Neuronal stem cell (in vitro differentiated cells): Measurements from ENCODE around the gene MAML2.
"Not testable (repeated sequence)": the region's sequence is repeated elsewhere in the genome, so short reads cannot be mapped to it uniquely, and the experiment has no call there.

ENCODE experiments used
- DNase-seq: peaks from one replicate; pipeline ENCODE4 v3.0.0-alpha.2; 2013; ENCODE audit warnings: low spot score
- H2AFZ ChIP-seq: one replicate; pipeline ENCODE4 v1.6.1; 2013; ENCODE audit warnings: mild to moderate bottlenecking, low read length, inconsistent platforms
- H2AK5ac ChIP-seq: 2 replicates; pipeline ENCODE4 v1.6.1; 2013; ENCODE audit warnings: low read depth, mild to moderate bottlenecking, inconsistent platforms, low read length, moderate library complexity, mixed read lengths
- H2BK120ac ChIP-seq: 2 replicates; pipeline ENCODE4 v1.6.1; 2013; ENCODE audit warnings: low read depth, mild to moderate bottlenecking, inconsistent platforms, low read length, moderate library complexity, mixed read lengths
- H2BK12ac ChIP-seq: one replicate; pipeline ENCODE4 v1.6.1; 2013; ENCODE audit warnings: low read length, inconsistent platforms
- H2BK15ac ChIP-seq: 2 replicates; pipeline ENCODE4 v1.6.1; 2013; ENCODE audit warnings: mild to moderate bottlenecking, low read length, inconsistent platforms, mixed read lengths
- H2BK5ac ChIP-seq: one replicate; pipeline ENCODE4 v1.6.1; 2013; ENCODE audit warnings: inconsistent platforms, mild to moderate bottlenecking, low read length, moderate library complexity
- H3K14ac ChIP-seq: one replicate; pipeline ENCODE4 v1.6.1; 2013; ENCODE audit warnings: low read length, inconsistent platforms
- H3K18ac ChIP-seq: 2 replicates; pipeline ENCODE4 v1.6.1; 2013; ENCODE audit warnings: low read length, inconsistent platforms
- H3K23ac ChIP-seq: 2 replicates; pipeline ENCODE4 v1.6.1; 2013; ENCODE audit warnings: low read depth, mild to moderate bottlenecking, mixed read lengths, low read length, inconsistent platforms; ENCODE audit not compliant: poor library complexity
- H3K27ac ChIP-seq: replicated peaks from 3 replicates; pipeline ENCODE4 v1.5.1; 2013; ENCODE audit warnings: low read length, inconsistent platforms
- H3K27me3 ChIP-seq, 3 experiments: 2 replicates each; pipeline ENCODE4 v1.6.1; 2013; ENCODE audit warnings: low read length in 3 of 3, mild to moderate bottlenecking in 2 of 3, inconsistent platforms in 1 of 3, low read depth in 1 of 3, mixed read lengths in 1 of 3, moderate library complexity in 1 of 3; ENCODE audit not compliant: control insufficient read depth in 3 of 3, insufficient read depth in 3 of 3
- H3K36me3 ChIP-seq, 2 donors: replicated peaks in 1 of 2; 2 replicates each; pipeline ENCODE4 v1.6.1; 2013; ENCODE audit warnings: low read length in 2 of 2; ENCODE audit not compliant: control insufficient read depth in 2 of 2, insufficient read depth in 2 of 2
- H3K4ac ChIP-seq: 2 replicates; pipeline ENCODE4 v1.6.1; 2013; ENCODE audit warnings: inconsistent platforms, mild to moderate bottlenecking, low read length, moderate library complexity
- H3K4me1 ChIP-seq, 2 donors: 1 replicate in 1 of 2; 2 replicates in 1 of 2; pipeline ENCODE4 v1.6.1; 2013; ENCODE audit warnings: low read length in 2 of 2, low read depth in 1 of 2; ENCODE audit not compliant: control insufficient read depth in 2 of 2, insufficient read depth in 1 of 2
- H3K4me2 ChIP-seq: one replicate; pipeline ENCODE4 v1.6.1; 2013; ENCODE audit warnings: mild to moderate bottlenecking, low read length, inconsistent platforms; ENCODE audit not compliant: insufficient read depth, poor library complexity, severe bottlenecking
- H3K4me3 ChIP-seq, 2 donors: 2 replicates each; pipeline ENCODE4 v1.5.1; 2013; ENCODE audit warnings: low read length in 2 of 2, mild to moderate bottlenecking in 2 of 2, inconsistent platforms in 1 of 2, moderate library complexity in 1 of 2
- H3K79me1 ChIP-seq: one replicate; pipeline ENCODE4 v1.6.1; 2013; ENCODE audit warnings: low read depth, mild to moderate bottlenecking, inconsistent platforms, low read length, moderate library complexity
- H3K9ac ChIP-seq: one replicate; pipeline ENCODE4 v1.6.1; 2013; ENCODE audit warnings: mild to moderate bottlenecking, low read depth, low read length, inconsistent platforms; ENCODE audit not compliant: poor library complexity
- H3K9me3 ChIP-seq, 2 donors: replicated peaks in 1 of 2; 2 replicates each; pipeline versions ENCODE3 to v1.6.1; 2013; ENCODE audit warnings: low read length in 2 of 2, mild to moderate bottlenecking in 2 of 2, inconsistent platforms in 1 of 2, low read depth in 1 of 2, mixed read lengths in 1 of 2, moderate library complexity in 1 of 2; ENCODE audit not compliant: control insufficient read depth in 2 of 2, insufficient read depth in 1 of 2
- H4K8ac ChIP-seq: one replicate; pipeline ENCODE4 v1.6.1; 2013; ENCODE audit warnings: low read depth, mild to moderate bottlenecking, inconsistent platforms, low read length, moderate library complexity
- H4K91ac ChIP-seq: one replicate; pipeline ENCODE4 v1.6.1; 2013; ENCODE audit warnings: low read length, low read depth, mild to moderate bottlenecking, inconsistent platforms; ENCODE audit not compliant: poor library complexity
- WGBS, 2 donors: extraction: QIAGEN DNeasy Blood & Tissue Kit; methylation state at CpG; one replicate each; pipeline ENCODE4 v1.1.7; 2013; ENCODE audit warnings: missing lambda C conversion rate in 2 of 2, mixed read lengths in 1 of 2; ENCODE audit not compliant: insufficient read length in 2 of 2, insufficient replicate concordance in 1 of 2; ENCODE audit errors: extremely low coverage in 2 of 2; 5-methylcytosine and 5-hydroxymethylcytosine counted together

The MAML2 gene

DNA sequence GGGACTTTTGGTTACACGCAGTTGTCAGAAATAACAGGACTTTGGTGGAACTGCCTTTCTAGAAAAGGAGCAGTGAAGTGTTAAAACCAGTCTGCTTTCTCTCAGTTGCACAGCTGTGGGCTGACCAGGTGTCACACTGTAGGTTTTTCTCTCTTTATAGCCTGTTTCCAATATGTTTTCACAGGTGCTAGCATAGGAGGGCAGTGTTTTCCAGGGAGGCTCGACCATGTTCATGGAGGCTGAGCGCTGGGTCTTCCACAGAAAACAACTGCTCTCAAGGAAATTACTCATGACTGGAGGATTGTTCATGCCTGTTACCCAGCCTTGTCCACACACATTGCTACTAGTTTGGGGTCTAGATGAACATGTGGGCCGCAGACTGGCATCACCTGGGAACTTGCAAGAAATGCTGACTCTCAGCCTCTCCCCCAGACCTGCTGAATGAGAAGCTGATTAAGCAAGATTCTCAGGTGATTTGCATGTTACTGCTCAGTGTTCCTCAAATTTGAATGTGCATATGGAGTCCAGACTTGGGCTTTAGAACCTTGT, 157.7 kb downstream of the MAML2 start:
- no CpG with 5 or more reads among the region's 4 CpGs for WGBS, 2 donors
- Histone ChIP-seq H3K27me3 (no peaks in the 10 kb centered on the region), H3K27ac (no peak overlapping the region)

DNA sequence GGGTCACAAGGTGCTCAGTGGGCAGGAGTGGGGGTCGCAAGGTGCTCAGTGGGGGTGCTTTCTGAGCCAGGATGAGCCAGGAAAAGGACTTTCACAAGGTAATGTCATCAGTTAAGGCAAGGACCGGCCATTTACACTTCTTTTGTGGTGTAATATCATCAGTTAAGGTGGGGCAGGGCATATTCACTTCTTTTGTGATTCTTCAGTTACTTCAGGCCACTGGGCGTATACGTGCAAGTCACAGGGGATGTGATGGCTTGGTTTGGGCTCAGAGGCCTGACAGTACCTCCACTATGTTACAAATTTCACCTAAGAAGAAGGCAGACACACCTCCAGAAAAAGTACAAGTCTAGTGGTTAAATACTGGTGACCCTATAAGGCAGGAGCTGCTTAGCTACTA, 162.1 kb downstream of the MAML2 start:
- not testable (repeated sequence) for DNase-seq, H3K36me3 ChIP-seq, H2BK12ac ChIP-seq, H4K91ac ChIP-seq, H2BK15ac ChIP-seq, H3K79me1 ChIP-seq, H3K9ac ChIP-seq, H3K27me3 ChIP-seq, H3K4me3 ChIP-seq, H3K23ac ChIP-seq, H3K4me2 ChIP-seq, H3K4ac ChIP-seq, H2AFZ ChIP-seq, H3K18ac ChIP-seq, H2AK5ac ChIP-seq, H3K14ac ChIP-seq, H3K27ac ChIP-seq, H2BK5ac ChIP-seq, H3K4me1 ChIP-seq, H4K8ac ChIP-seq, H2BK120ac ChIP-seq, H3K9me3 ChIP-seq
- no CpG with 5 or more reads among the region's 4 CpGs for WGBS, 2 donors

More for the DNA sequence above, 157.7 kb downstream of the MAML2 start:
- Histone ChIP-seq H2AFZ (no peak overlapping the region), H3K23ac (no peak overlapping the region), H2BK15ac (no peak overlapping the region), H4K91ac (no peak overlapping the region), H3K79me1 (no peaks in the 10 kb centered on the region), H2BK5ac (no peak overlapping the region), H3K4me2 (no peak overlapping the region), H4K8ac (no peak overlapping the region), H3K9me3 (peaks cover 0 to 2% of the 10 kb centered on the region in 2 donors), H3K18ac (no peak overlapping the region), H3K4ac (no peak overlapping the region), H2AK5ac (no peak overlapping the region), H2BK120ac (no peak overlapping the region), H3K14ac (no peak overlapping the region), H3K4me3 (no peak overlapping the region), H3K4me1 (peaks cover 2 to 12% of the 10 kb centered on the region in 2 donors), H2BK12ac (no peak overlapping the region), H3K36me3 (no peaks in the 10 kb centered on the region), H3K9ac (no peak overlapping the region)
- DNase-seq = no peak

DNA sequence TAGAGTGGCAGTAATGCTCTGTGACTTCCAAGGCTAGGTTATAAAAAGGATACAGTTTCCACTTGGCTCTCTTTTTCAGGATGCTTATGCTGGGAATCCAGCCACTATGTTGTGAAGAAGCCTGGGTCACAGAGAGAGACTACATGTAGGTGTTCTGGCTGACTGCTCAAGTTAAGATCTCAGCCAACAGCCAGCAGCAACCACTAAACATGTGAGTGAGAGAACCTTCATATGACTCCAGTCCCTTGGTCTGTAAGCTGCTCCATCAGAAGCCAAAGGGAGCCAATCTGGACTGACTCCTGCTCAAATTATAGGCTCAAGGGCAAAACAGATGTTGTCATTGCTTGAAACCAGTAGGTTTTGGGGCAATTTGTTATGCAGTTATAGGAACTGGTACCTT, 162.7 kb downstream of the MAML2 start:
- no peak overlapping the region for H3K4me2 ChIP-seq

DNA sequence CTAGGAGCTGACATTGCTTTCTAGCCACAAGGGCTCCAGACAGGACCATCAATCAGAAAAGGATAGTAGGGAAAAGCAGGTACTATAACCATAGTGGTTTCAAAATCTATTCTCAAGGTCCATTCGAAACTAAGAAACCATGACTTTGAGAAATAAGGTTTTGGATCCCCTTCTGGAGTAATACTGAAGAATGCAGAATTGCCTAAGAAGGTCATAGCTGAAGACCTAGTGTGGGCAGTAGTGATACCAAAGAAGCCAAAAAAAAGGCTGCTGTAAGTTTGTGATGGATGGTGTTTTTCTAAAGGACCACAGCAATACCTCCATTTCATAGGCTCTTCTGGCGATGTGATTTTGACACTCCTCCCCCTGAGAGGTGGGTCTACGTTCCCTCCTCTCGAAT, 163.1 kb downstream of the MAML2 start:
- no peak for DNase-seq
- no peak overlapping the region for H3K14ac ChIP-seq
- no peak overlapping the region for H2AK5ac ChIP-seq
- H3K4ac ChIP-seq = no peak overlapping the region
- H2BK15ac ChIP-seq = no peak overlapping the region
- H4K8ac ChIP-seq = no peak overlapping the region
- no peak overlapping the region for H2AFZ ChIP-seq
- H2BK12ac ChIP-seq = no peak overlapping the region
- H3K18ac ChIP-seq = no peak overlapping the region
- peaks cover 1 to 7% of the 10 kb centered on the region in 2 donors for H3K4me1 ChIP-seq
- no peaks in the 10 kb centered on the region for H3K79me1 ChIP-seq
- H3K23ac ChIP-seq = no peak overlapping the region
- WGBS, 2 donors = no CpG with 5 or more reads among the region's 4 CpGs
- no peak overlapping the region for H2BK5ac ChIP-seq
- no peaks in the 10 kb centered on the region for H3K36me3 ChIP-seq
- H3K27ac ChIP-seq = no peak overlapping the region
- H3K9me3 ChIP-seq = peaks cover 0 to 2% of the 10 kb centered on the region in 2 donors
- H3K4me2 ChIP-seq = no peak overlapping the region
- no peaks in the 10 kb centered on the region for H3K27me3 ChIP-seq
- no peak overlapping the region for H3K4me3 ChIP-seq
- H2BK120ac ChIP-seq = no peak overlapping the region
- H4K91ac ChIP-seq = no peak overlapping the region
- H3K9ac ChIP-seq = no peak overlapping the region

More for the DNA sequence above, 162.7 kb downstream of the MAML2 start:
- no peak overlapping the region for H2BK12ac ChIP-seq
- H4K91ac ChIP-seq = no peak overlapping the region
- no peak for DNase-seq
- H3K4me1 ChIP-seq = peaks cover 1 to 7% of the 10 kb centered on the region in 2 donors
- no peak overlapping the region for H3K27ac ChIP-seq
- no peak overlapping the region for H2AK5ac ChIP-seq
- H3K4me3 ChIP-seq = no peak overlapping the region
- no peak overlapping the region for H4K8ac ChIP-seq
- H2BK15ac ChIP-seq = no peak overlapping the region
- no peak overlapping the region for H3K14ac ChIP-seq
- H3K27me3 ChIP-seq = no peaks in the 10 kb centered on the region
- H3K4ac ChIP-seq = no peak overlapping the region
- H3K9me3 ChIP-seq = peaks cover 0 to 2% of the 10 kb centered on the region in 2 donors
- H3K36me3 ChIP-seq = no peaks in the 10 kb centered on the region
- H3K18ac ChIP-seq = no peak overlapping the region
- H2BK120ac ChIP-seq = no peak overlapping the region
- H3K9ac ChIP-seq = no peak overlapping the region
- no peak overlapping the region for H2AFZ ChIP-seq
- H2BK5ac ChIP-seq = no peak overlapping the region
- no peak overlapping the region for H3K23ac ChIP-seq
- H3K79me1 ChIP-seq = no peaks in the 10 kb centered on the region
